Smooth muscle cell of the brain vasculature (primary cell): Measurements from ENCODE around the gene ANO1.
"Not testable (repeated sequence)": the region's sequence is repeated elsewhere in the genome, so short reads cannot be mapped to it uniquely, and the experiment has no call there.

Experiments used
- DNase-seq: peaks from one replicate; pipeline ENCODE4 v3.0.0-alpha.2; 2012; ENCODE audit warnings: low read depth, low spot score

Gene ANO1

GRCh38 chr11:70078095-70078780, at the start of gene ANO1:
Gene ANO1 (plus strand): TSS chr11:70078317. CDS start chr11:70078607, 290 bp downstream.
- DNase-seq: no peak

GRCh38 chr11:70029115-70029860, 48.8 kb upstream of the ANO1 start:
- no peak for DNase-seq

GRCh38 chr11:70029861-70030380, 48.2 kb upstream of the ANO1 start:
- DNase-seq: no peak

GRCh38 chr11:70030412-70030811, 47.7 kb upstream of the ANO1 start:
- no peak for DNase-seq

- DNase-seq: no peak
Observed at GRCh38 chr11:70031631-70032469, 46.3 kb upstream of the ANO1 start.

- DNase-seq: no peak
Observed at GRCh38 chr11:70032470-70032795, 45.7 kb upstream of the ANO1 start.

- no peak for DNase-seq
Observed at GRCh38 chr11:70032943-70033710, 45.0 kb upstream of the ANO1 start.

- no peak for DNase-seq
Observed at GRCh38 chr11:70033711-70034070, 44.4 kb upstream of the ANO1 start.

- no peak for DNase-seq
Observed at GRCh38 chr11:70034740-70035365, 43.3 kb upstream of the ANO1 start.

GRCh38 chr11:70035665-70036064, 42.5 kb upstream of the ANO1 start:
- DNase-seq: not testable (repeated sequence)

- DNase-seq: no peak
Observed at GRCh38 chr11:70036971-70037882, 40.9 kb upstream of the ANO1 start.

GRCh38 chr11:70038034-70038834, 39.9 kb upstream of the ANO1 start:
- DNase-seq: no peak

- no peak for DNase-seq
Observed at GRCh38 chr11:70040452-70040851, 37.7 kb upstream of the ANO1 start.

GRCh38 chr11:70040869-70041501, 37.1 kb upstream of the ANO1 start:
- DNase-seq: no peak

GRCh38 chr11:70043482-70043881, 34.6 kb upstream of the ANO1 start:
- no peak for DNase-seq

- no peak for DNase-seq
Observed at GRCh38 chr11:70046089-70046488, 32.0 kb upstream of the ANO1 start.

- no peak for DNase-seq
Observed at GRCh38 chr11:70048279-70049024, 29.7 kb upstream of the ANO1 start.

- DNase-seq: no peak
Observed at GRCh38 chr11:70049045-70049444, 29.1 kb upstream of the ANO1 start.
